ENCODE measurements around the gene FN1. TPM values are rescaled to one million over a fixed set of nuclear protein-coding genes. Genes with fewer than 3 reads are reported as not detected.
A peak's percentile ranks its signal among the peaks of the same experiment; 100 is the strongest.

The FN1 gene
- total RNA-seq, 1 donor from 2014 or later, result 909 TPM

- Mint-ChIP-seq H3K27ac (peak overlapping the region; percentile 75), H3K27me3 (ENCODE audit: low read depth) (no peaks in the 10 kb centered on the region), H3K36me3 (peaks cover 35% of the 10 kb centered on the region), H3K9me3 (no peaks in the 10 kb centered on the region), H3K4me3 (no peak overlapping the region), H3K4me1 (peaks cover 27% of the 10 kb centered on the region)
- no peak for DNase-seq (ENCODE audit: low spot score in 2 of 2, unreplicated experiment in 2 of 2)
- TF ChIP-seq, protein P1, sequence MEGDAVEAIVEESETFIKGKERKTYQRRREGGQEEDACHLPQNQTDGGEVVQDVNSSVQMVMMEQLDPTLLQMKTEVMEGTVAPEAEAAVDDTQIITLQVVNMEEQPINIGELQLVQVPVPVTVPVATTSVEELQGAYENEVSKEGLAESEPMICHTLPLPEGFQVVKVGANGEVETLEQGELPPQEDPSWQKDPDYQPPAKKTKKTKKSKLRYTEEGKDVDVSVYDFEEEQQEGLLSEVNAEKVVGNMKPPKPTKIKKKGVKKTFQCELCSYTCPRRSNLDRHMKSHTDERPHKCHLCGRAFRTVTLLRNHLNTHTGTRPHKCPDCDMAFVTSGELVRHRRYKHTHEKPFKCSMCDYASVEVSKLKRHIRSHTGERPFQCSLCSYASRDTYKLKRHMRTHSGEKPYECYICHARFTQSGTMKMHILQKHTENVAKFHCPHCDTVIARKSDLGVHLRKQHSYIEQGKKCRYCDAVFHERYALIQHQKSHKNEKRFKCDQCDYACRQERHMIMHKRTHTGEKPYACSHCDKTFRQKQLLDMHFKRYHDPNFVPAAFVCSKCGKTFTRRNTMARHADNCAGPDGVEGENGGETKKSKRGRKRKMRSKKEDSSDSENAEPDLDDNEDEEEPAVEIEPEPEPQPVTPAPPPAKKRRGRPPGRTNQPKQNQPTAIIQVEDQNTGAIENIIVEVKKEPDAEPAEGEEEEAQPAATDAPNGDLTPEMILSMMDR (IDR thresholded peaks at IDR 0.05; ENCODE audit: unreplicated experiment), result no peak
These were observed 5.2 kb downstream of the FN1 start for GRCh38 chr2:215430528-215431187.

GRCh38 chr2:215429424-215429823, 6.4 kb downstream of the FN1 start:
- peaks cover 39% of the 10 kb centered on the region for H3K36me3 Mint-ChIP-seq

GRCh38 chr2:215428060-215428910, 7.6 kb downstream of the FN1 start:
- TF ChIP-seq, protein P1 (IDR thresholded peaks at IDR 0.05; ENCODE audit: unreplicated experiment), result no peak
- no peak for DNase-seq (ENCODE audit: low spot score in 2 of 2, unreplicated experiment in 2 of 2)
- H3K4me3 Mint-ChIP-seq, result no peak overlapping the region

More at GRCh38 chr2:215429424-215429823, 6.4 kb downstream of the FN1 start:
- TF ChIP-seq, protein P1 (IDR thresholded peaks at IDR 0.05; ENCODE audit: unreplicated experiment), result no peak
- peaks cover 17% of the 10 kb centered on the region for H3K4me1 Mint-ChIP-seq
- no peaks in the 10 kb centered on the region for H3K9me3 Mint-ChIP-seq
- H3K4me3 Mint-ChIP-seq, result no peak overlapping the region
- no peak for DNase-seq (ENCODE audit: low spot score in 2 of 2, unreplicated experiment in 2 of 2)
- no peaks in the 10 kb centered on the region for H3K27me3 Mint-ChIP-seq (ENCODE audit: low read depth)
- no peak overlapping the region for H3K27ac Mint-ChIP-seq

GRCh38 chr2:215427585-215427984, 8.3 kb downstream of the FN1 start:
- Mint-ChIP-seq H3K36me3 (peaks cover 46% of the 10 kb centered on the region), H3K9me3 (no peaks in the 10 kb centered on the region), H3K4me3 (no peak overlapping the region), H3K27me3 (ENCODE audit: low read depth) (no peaks in the 10 kb centered on the region), H3K4me1 (peaks cover 9% of the 10 kb centered on the region), H3K27ac (no peak overlapping the region)
- DNase-seq (ENCODE audit: low spot score in 2 of 2, unreplicated experiment in 2 of 2), result no peak
- TF ChIP-seq, protein P1 (IDR thresholded peaks at IDR 0.05; ENCODE audit: unreplicated experiment), result no peak

More at GRCh38 chr2:215428060-215428910, 7.6 kb downstream of the FN1 start:
- Mint-ChIP-seq H3K36me3 (peaks cover 50% of the 10 kb centered on the region), H3K9me3 (no peaks in the 10 kb centered on the region), H3K27me3 (ENCODE audit: low read depth) (no peaks in the 10 kb centered on the region), H3K4me1 (peaks cover 14% of the 10 kb centered on the region), H3K27ac (no peak overlapping the region)

GRCh38 chr2:215425021-215425782, 10.7 kb downstream of the FN1 start:
- Mint-ChIP-seq H3K4me3 (no peak overlapping the region), H3K36me3 (peaks cover 43% of the 10 kb centered on the region), H3K27me3 (ENCODE audit: low read depth) (no peaks in the 10 kb centered on the region), H3K27ac (no peak overlapping the region), H3K4me1 (peaks cover 5% of the 10 kb centered on the region), H3K9me3 (no peaks in the 10 kb centered on the region)
- DNase-seq (ENCODE audit: low spot score in 2 of 2, unreplicated experiment in 2 of 2), result no peak
- TF ChIP-seq, protein P1 (IDR thresholded peaks at IDR 0.05; ENCODE audit: unreplicated experiment), result no peak
